Rectal smooth muscle tissue (tissue), 1 donor: ENCODE results near the gene GTPBP2.
"Not testable (repeated sequence)": the region's sequence is repeated elsewhere in the genome, so short reads cannot be mapped to it uniquely, and the experiment has no call there.

Experiments
- H3K27ac ChIP-seq: one replicate; pipeline ENCODE4 v1.7.0; 2013; ENCODE audit warnings: low read depth, low read length, inconsistent platforms
- H3K27me3 ChIP-seq: one replicate; pipeline ENCODE4 v1.7.0; 2013; ENCODE audit warnings: low read length; ENCODE audit not compliant: control insufficient read depth, insufficient read depth
- H3K36me3 ChIP-seq: one replicate; pipeline ENCODE4 v1.7.0; 2013; ENCODE audit warnings: low read length; ENCODE audit not compliant: control insufficient read depth, insufficient read depth
- H3K4me1 ChIP-seq: one replicate; pipeline ENCODE4 v1.7.0; 2013; ENCODE audit warnings: low read length; ENCODE audit not compliant: control insufficient read depth, insufficient read depth
- H3K4me3 ChIP-seq: one replicate; pipeline ENCODE4 v1.7.0; 2013; ENCODE audit warnings: low read length
- H3K9ac ChIP-seq: one replicate; pipeline ENCODE4 v1.7.0; 2013; ENCODE audit warnings: low read length

The GTPBP2 gene

GRCh38 chr6:43645613-43645964 lies 16.5 kb upstream of the GTPBP2 start:
- Histone ChIP-seq H3K9ac (no peak overlapping the region), H3K27ac (no peak overlapping the region)

GRCh38 chr6:43644940-43645612 lies 16.0 kb upstream of the GTPBP2 start, which contains the start of gene RSPH9:
Gene RSPH9 (plus strand): TSS chr6:43645036. CDS start chr6:43645099, 63 bp downstream.
- Histone ChIP-seq H3K4me3 (peak within 1 kb of the TSS; percentile 76), H3K9ac (no peak within 1 kb of the TSS), H3K27me3 (no peaks in the 10 kb centered on the region), H3K27ac (no peak within 1 kb of the TSS), H3K4me1 (no peaks in the 10 kb centered on the region), H3K36me3 (peaks cover 10% of the 10 kb centered on the region)

More at GRCh38 chr6:43645613-43645964, 16.5 kb upstream of the GTPBP2 start:
- Histone ChIP-seq H3K36me3 (peaks cover 5% of the 10 kb centered on the region), H3K4me1 (no peaks in the 10 kb centered on the region), H3K4me3 (peak overlapping the region; percentile 52), H3K27me3 (no peaks in the 10 kb centered on the region)

- peaks cover 14% of the 10 kb centered on the region for H3K36me3 ChIP-seq
- H3K27me3 ChIP-seq, result no peaks in the 10 kb centered on the region
- no peak overlapping the region for H3K9ac ChIP-seq
- peaks cover 6% of the 10 kb centered on the region for H3K4me1 ChIP-seq
- H3K4me3 ChIP-seq, result no peak overlapping the region
- H3K27ac ChIP-seq, result no peak overlapping the region
These were observed 11.1 kb upstream of the GTPBP2 start for GRCh38 chr6:43639984-43640800.

GRCh38 chr6:43636308-43636659 lies 7.2 kb upstream of the GTPBP2 start:
- H3K9ac ChIP-seq, result peak overlapping the region; percentile 79
- peaks cover 7% of the 10 kb centered on the region for H3K4me1 ChIP-seq
- peak overlapping the region; percentile 85 for H3K27ac ChIP-seq
- peaks cover 11% of the 10 kb centered on the region for H3K36me3 ChIP-seq
- H3K4me3 ChIP-seq, result peak overlapping the region; percentile 87
- H3K27me3 ChIP-seq, result no peaks in the 10 kb centered on the region

- peaks cover 7% of the 10 kb centered on the region for H3K4me1 ChIP-seq
- no peaks in the 10 kb centered on the region for H3K27me3 ChIP-seq
These were observed 6.6 kb upstream of the GTPBP2 start, which contains the start of gene MAD2L1BP for GRCh38 chr6:43635387-43636307. Gene MAD2L1BP (plus strand): TSS chr6:43635840. CDS start chr6:43635876, 36 bp downstream.

GRCh38 chr6:43634702-43635303 lies 5.7 kb upstream of the GTPBP2 start:
- no peak overlapping the region for H3K9ac ChIP-seq
- H3K4me1 ChIP-seq, result peaks cover 7% of the 10 kb centered on the region
- H3K36me3 ChIP-seq, result peaks cover under 1% of the 10 kb centered on the region
- peak overlapping the region; percentile 85 for H3K27ac ChIP-seq
- H3K4me3 ChIP-seq, result no peak overlapping the region
- no peaks in the 10 kb centered on the region for H3K27me3 ChIP-seq

More at GRCh38 chr6:43635387-43636307, 6.6 kb upstream of the GTPBP2 start, which contains the start of gene MAD2L1BP:
- H3K4me3 ChIP-seq, result peak within 1 kb of the TSS; percentile 87
- H3K36me3 ChIP-seq, result peaks cover 9% of the 10 kb centered on the region
- H3K9ac ChIP-seq, result peak within 1 kb of the TSS; percentile 79
- H3K27ac ChIP-seq, result peak within 1 kb of the TSS; percentile 85

GRCh38 chr6:43633002-43633401 lies 3.9 kb upstream of the GTPBP2 start:
- not testable (repeated sequence) for H3K9ac ChIP-seq, H3K4me1 ChIP-seq, H3K27me3 ChIP-seq, H3K4me3 ChIP-seq, H3K27ac ChIP-seq, H3K36me3 ChIP-seq

- Histone ChIP-seq H3K4me1 (peaks cover 12% of the 10 kb centered on the region), H3K9ac (no peak overlapping the region), H3K36me3 (peaks cover 3% of the 10 kb centered on the region), H3K27ac (peak overlapping the region; percentile 3), H3K27me3 (no peaks in the 10 kb centered on the region), H3K4me3 (no peak overlapping the region)
These were observed 2.0 kb upstream of the GTPBP2 start for GRCh38 chr6:43630980-43631619.

GRCh38 chr6:43629505-43630300 lies 639 bp upstream of the GTPBP2 start:
- H3K9ac ChIP-seq, result peak overlapping the region; percentile 77
- H3K4me1 ChIP-seq, result peaks cover 8% of the 10 kb centered on the region
- peak overlapping the region; percentile 89 for H3K4me3 ChIP-seq
- peaks cover 12% of the 10 kb centered on the region for H3K36me3 ChIP-seq
- H3K27me3 ChIP-seq, result no peaks in the 10 kb centered on the region
- H3K27ac ChIP-seq, result peak overlapping the region; percentile 96

- Histone ChIP-seq H3K27me3 (no peaks in the 10 kb centered on the region), H3K4me3 (peak overlapping the region; percentile 99), H3K27ac (peak overlapping the region; percentile 96), H3K4me1 (peaks cover 8% of the 10 kb centered on the region), H3K36me3 (peaks cover 24% of the 10 kb centered on the region), H3K9ac (peak overlapping the region; percentile 96)
These were observed 516 bp downstream of the GTPBP2 start for GRCh38 chr6:43628393-43629103.
